Measurements from ENCODE around the gene ARHGAP24.

ARHGAP24 gene

GRCh38 chr4:85722401-85722800 lies 247.5 kb downstream of the ARHGAP24 start:
- peak in 1 of 2 donors; percentile 62 for DNase-seq
- H2AK5ac ChIP-seq (ENCODE audit: low read length), result no peak overlapping the region
- H2BK5ac ChIP-seq (ENCODE audit: low read depth, low read length, poor library complexity), result no peak overlapping the region
- H3K23ac ChIP-seq (ENCODE audit: low read length), result no peak overlapping the region
- WGBS (ENCODE audit: extremely low coverage, insufficient coverage, insufficient read length), result no CpG with 5 or more reads among the region's 3 CpGs
- H3K9me3 ChIP-seq (ENCODE audit: insufficient read depth, low read depth, low read length), result no peaks in the 10 kb centered on the region
- no peaks in the 10 kb centered on the region for H3K79me1 ChIP-seq (ENCODE audit: low read length)
- no peak overlapping the region for H2BK12ac ChIP-seq (ENCODE audit: low read length)
- no peak overlapping the region for H4K12ac ChIP-seq (ENCODE audit: low read depth, low read length)
- no peak overlapping the region for H4K91ac ChIP-seq (ENCODE audit: low read depth, low read length)
- no peak overlapping the region for H3K4me2 ChIP-seq (ENCODE audit: low read length)
- H3K27me3 ChIP-seq (ENCODE audit: insufficient read depth, low read length), result no peaks in the 10 kb centered on the region
- no peaks in the 10 kb centered on the region for H3K4me1 ChIP-seq (ENCODE audit: control insufficient read depth in 1 of 2, insufficient read depth in 2 of 2, low read length in 2 of 2)
- H2BK120ac ChIP-seq (ENCODE audit: insufficient read depth, low read length, poor library complexity), result no peak overlapping the region
- H2AFZ ChIP-seq (ENCODE audit: insufficient read depth, low read length, poor library complexity), result no peak overlapping the region
- H3K14ac ChIP-seq (ENCODE audit: low read length), result no peak overlapping the region
- H3K18ac ChIP-seq (ENCODE audit: low read length), result no peak overlapping the region
- H3K27ac ChIP-seq (ENCODE audit: low read depth, low read length), result no peak overlapping the region
- no peak overlapping the region for H3K4me3 ChIP-seq (ENCODE audit: low read depth, low read length)
- no peaks in the 10 kb centered on the region for H3K36me3 ChIP-seq (ENCODE audit: control insufficient read depth in 1 of 2, insufficient read depth in 2 of 2, low read length in 2 of 2)
- no peak overlapping the region for H4K8ac ChIP-seq (ENCODE audit: low read depth, low read length)
- H3K4ac ChIP-seq (ENCODE audit: low read depth, low read length), result no peak overlapping the region
- no peaks in the 10 kb centered on the region for H3K79me2 ChIP-seq (ENCODE audit: control insufficient read depth, insufficient read depth, low read length, poor library complexity)
- no peak overlapping the region for H3K9ac ChIP-seq (ENCODE audit: low read length)

GRCh38 chr4:85722807-85723206 lies 247.9 kb downstream of the ARHGAP24 start:
- Histone ChIP-seq H3K79me2 (ENCODE audit: control insufficient read depth, insufficient read depth, low read length, poor library complexity) (no peaks in the 10 kb centered on the region), H2AFZ (ENCODE audit: insufficient read depth, low read length, poor library complexity) (no peak overlapping the region)
- WGBS (ENCODE audit: extremely low coverage, insufficient coverage, insufficient read length), result no CpG with 5 or more reads among the region's 2 CpGs

GRCh38 chr4:85724791-85725563 lies 250.0 kb downstream of the ARHGAP24 start:
- no peak overlapping the region for H3K4ac ChIP-seq (ENCODE audit: low read depth, low read length)
- no peak overlapping the region for H2AFZ ChIP-seq (ENCODE audit: insufficient read depth, low read length, poor library complexity)
- H3K79me2 ChIP-seq (ENCODE audit: control insufficient read depth, insufficient read depth, low read length, poor library complexity), result no peaks in the 10 kb centered on the region
- H3K14ac ChIP-seq (ENCODE audit: low read length), result no peak overlapping the region
- H4K91ac ChIP-seq (ENCODE audit: low read depth, low read length), result no peak overlapping the region
- no peak overlapping the region for H2BK120ac ChIP-seq (ENCODE audit: insufficient read depth, low read length, poor library complexity)
- no peak overlapping the region for H3K4me3 ChIP-seq (ENCODE audit: low read depth, low read length)
- H3K79me1 ChIP-seq (ENCODE audit: low read length), result no peaks in the 10 kb centered on the region
- no peak overlapping the region for H2BK12ac ChIP-seq (ENCODE audit: low read length)
- no peaks in the 10 kb centered on the region for H3K4me1 ChIP-seq (ENCODE audit: control insufficient read depth in 1 of 2, insufficient read depth in 2 of 2, low read length in 2 of 2)
- H3K4me2 ChIP-seq (ENCODE audit: low read length), result no peak overlapping the region
- H4K12ac ChIP-seq (ENCODE audit: low read depth, low read length), result no peak overlapping the region
- DNase-seq, result no peak
- H2AK5ac ChIP-seq (ENCODE audit: low read length), result no peak overlapping the region
- no peak overlapping the region for H3K18ac ChIP-seq (ENCODE audit: low read length)
- no peak overlapping the region for H4K8ac ChIP-seq (ENCODE audit: low read depth, low read length)
- H3K27ac ChIP-seq (ENCODE audit: low read depth, low read length), result no peak overlapping the region
- H3K9me3 ChIP-seq (ENCODE audit: insufficient read depth, low read depth, low read length), result no peaks in the 10 kb centered on the region
- H3K9ac ChIP-seq (ENCODE audit: low read length), result no peak overlapping the region
- WGBS (ENCODE audit: extremely low coverage, insufficient coverage, insufficient read length), result no CpG with 5 or more reads among the region's 3 CpGs
- no peaks in the 10 kb centered on the region for H3K36me3 ChIP-seq (ENCODE audit: control insufficient read depth in 1 of 2, insufficient read depth in 2 of 2, low read length in 2 of 2)
- no peak overlapping the region for H2BK5ac ChIP-seq (ENCODE audit: low read depth, low read length, poor library complexity)
- H3K27me3 ChIP-seq (ENCODE audit: insufficient read depth, low read length), result no peaks in the 10 kb centered on the region
- no peak overlapping the region for H3K23ac ChIP-seq (ENCODE audit: low read length)

More at GRCh38 chr4:85722807-85723206, 247.9 kb downstream of the ARHGAP24 start:
- no peak overlapping the region for H4K12ac ChIP-seq (ENCODE audit: low read depth, low read length)
- H3K4me2 ChIP-seq (ENCODE audit: low read length), result no peak overlapping the region
- H2BK5ac ChIP-seq (ENCODE audit: low read depth, low read length, poor library complexity), result no peak overlapping the region
- H3K9ac ChIP-seq (ENCODE audit: low read length), result no peak overlapping the region
- H3K14ac ChIP-seq (ENCODE audit: low read length), result no peak overlapping the region
- H2AK5ac ChIP-seq (ENCODE audit: low read length), result no peak overlapping the region
- no peaks in the 10 kb centered on the region for H3K36me3 ChIP-seq (ENCODE audit: control insufficient read depth in 1 of 2, insufficient read depth in 2 of 2, low read length in 2 of 2)
- no peak overlapping the region for H2BK120ac ChIP-seq (ENCODE audit: insufficient read depth, low read length, poor library complexity)
- H3K23ac ChIP-seq (ENCODE audit: low read length), result no peak overlapping the region
- no peak overlapping the region for H3K4ac ChIP-seq (ENCODE audit: low read depth, low read length)
- peak in 1 of 2 donors; percentile 77 for DNase-seq
- no peak overlapping the region for H2BK12ac ChIP-seq (ENCODE audit: low read length)
- H3K18ac ChIP-seq (ENCODE audit: low read length), result no peak overlapping the region
- H3K27ac ChIP-seq (ENCODE audit: low read depth, low read length), result no peak overlapping the region
- H4K8ac ChIP-seq (ENCODE audit: low read depth, low read length), result no peak overlapping the region
- H3K79me1 ChIP-seq (ENCODE audit: low read length), result no peaks in the 10 kb centered on the region
- no peak overlapping the region for H4K91ac ChIP-seq (ENCODE audit: low read depth, low read length)
- H3K9me3 ChIP-seq (ENCODE audit: insufficient read depth, low read depth, low read length), result no peaks in the 10 kb centered on the region
- no peaks in the 10 kb centered on the region for H3K27me3 ChIP-seq (ENCODE audit: insufficient read depth, low read length)
- no peak overlapping the region for H3K4me3 ChIP-seq (ENCODE audit: low read depth, low read length)
- H3K4me1 ChIP-seq (ENCODE audit: control insufficient read depth in 1 of 2, insufficient read depth in 2 of 2, low read length in 2 of 2), result no peaks in the 10 kb centered on the region

- Histone ChIP-seq H2BK12ac (ENCODE audit: low read length) (no peak overlapping the region), H2BK5ac (ENCODE audit: low read depth, low read length, poor library complexity) (no peak overlapping the region), H3K23ac (ENCODE audit: low read length) (no peak overlapping the region), H2AK5ac (ENCODE audit: low read length) (no peak overlapping the region), H4K12ac (ENCODE audit: low read depth, low read length) (no peak overlapping the region), H3K79me2 (ENCODE audit: control insufficient read depth, insufficient read depth, low read length, poor library complexity) (no peaks in the 10 kb centered on the region), H3K27me3 (ENCODE audit: insufficient read depth, low read length) (no peaks in the 10 kb centered on the region), H2BK120ac (ENCODE audit: insufficient read depth, low read length, poor library complexity) (no peak overlapping the region), H3K14ac (ENCODE audit: low read length) (no peak overlapping the region), H3K4me2 (ENCODE audit: low read length) (no peak overlapping the region), H3K9me3 (ENCODE audit: insufficient read depth, low read depth, low read length) (no peaks in the 10 kb centered on the region), H3K36me3 (ENCODE audit: control insufficient read depth in 1 of 2, insufficient read depth in 2 of 2, low read length in 2 of 2) (no peaks in the 10 kb centered on the region), H3K4me3 (ENCODE audit: low read depth, low read length) (no peak overlapping the region), H3K4me1 (ENCODE audit: control insufficient read depth in 1 of 2, insufficient read depth in 2 of 2, low read length in 2 of 2) (no peaks in the 10 kb centered on the region), H3K27ac (ENCODE audit: low read depth, low read length) (no peak overlapping the region), H3K18ac (ENCODE audit: low read length) (no peak overlapping the region), H4K8ac (ENCODE audit: low read depth, low read length) (no peak overlapping the region), H2AFZ (ENCODE audit: insufficient read depth, low read length, poor library complexity) (no peak overlapping the region), H3K4ac (ENCODE audit: low read depth, low read length) (no peak overlapping the region), H3K79me1 (ENCODE audit: low read length) (no peaks in the 10 kb centered on the region), H3K9ac (ENCODE audit: low read length) (no peak overlapping the region), H4K91ac (ENCODE audit: low read depth, low read length) (no peak overlapping the region)
- peak in 1 of 2 donors; percentile 25 for DNase-seq
- WGBS (ENCODE audit: extremely low coverage, insufficient coverage, insufficient read length), result no CpG with 5 or more reads among the region's 2 CpGs
Measured at GRCh38 chr4:85725721-85726170, 250.8 kb downstream of the ARHGAP24 start.
